GM03348 (cell line): ENCODE data around the gene ANXA11.
A peak's percentile ranks its signal among the peaks of the same experiment; 100 is the strongest.

Source experiments
- DNase-seq: peaks from one replicate; pipeline ENCODE4 v3.0.0; 2012; ENCODE audit warnings: low spot score

Gene ANXA11

GRCh38 chr10:80104066-80104926 is 101.0 kb downstream of the ANXA11 start:
- peak; percentile 77 for DNase-seq
